NCI-H2171 (cell line): ENCODE data around the gene OXCT1.
"Not testable (repeated sequence)": the region's sequence is repeated elsewhere in the genome, so short reads cannot be mapped to it uniquely, and the experiment has no call there.

Source experiments
- DNase-seq: peaks from one replicate; lab custom pipeline; 2025; lab: John Stamatoyannopoulos, UW

The OXCT1 gene

DNA sequence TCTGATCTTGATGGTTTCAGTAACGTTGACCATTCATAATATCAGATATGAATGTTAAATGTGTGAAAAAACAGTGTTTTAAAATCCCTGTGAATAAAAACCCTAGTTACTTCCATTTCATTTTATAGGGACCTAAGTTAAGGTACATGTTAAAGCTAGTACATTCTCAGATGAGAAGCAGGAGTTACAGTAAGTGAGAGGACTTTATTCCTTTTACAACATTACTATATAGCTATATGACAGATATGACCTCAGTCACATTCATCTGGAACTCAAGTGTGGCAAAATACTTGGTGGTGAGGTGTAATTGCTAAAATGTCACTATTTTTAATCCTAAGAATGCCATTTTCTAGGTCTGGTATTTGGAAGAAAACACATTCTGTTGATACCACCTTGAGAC, 96.4 kb downstream of the OXCT1 start:
- no peak for DNase-seq

DNA sequence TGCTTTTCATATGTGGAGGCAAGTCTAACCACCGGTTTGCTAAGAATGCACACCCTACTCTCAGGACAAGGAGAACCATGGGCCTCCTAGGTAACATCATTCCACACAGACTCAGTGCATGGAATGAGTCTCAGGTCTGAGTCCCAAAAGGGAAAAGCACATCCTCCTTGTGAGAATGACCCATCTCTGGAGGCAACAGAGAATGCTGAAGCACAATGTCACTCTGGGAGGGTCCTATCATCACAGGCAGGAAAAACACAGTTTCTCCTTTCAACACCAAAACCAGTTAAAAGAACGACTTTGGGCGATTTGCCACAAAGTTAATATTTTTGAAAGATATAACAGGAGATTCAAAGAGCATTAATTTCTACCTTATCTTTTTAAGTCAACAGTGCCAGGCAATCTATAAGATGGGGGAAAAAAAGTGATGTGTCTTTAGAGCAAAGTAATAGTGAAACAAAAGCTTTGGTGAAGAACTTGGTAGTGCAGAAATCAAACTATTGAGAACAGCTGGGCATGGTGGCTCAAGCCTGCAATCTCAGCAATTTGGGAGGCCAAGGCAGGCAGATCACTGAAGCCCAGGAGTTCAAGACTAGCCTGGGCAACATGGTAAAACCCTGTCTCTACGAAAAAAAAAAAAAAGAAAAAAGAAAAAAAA, 97.3 kb downstream of the OXCT1 start:
- no peak for DNase-seq

DNA sequence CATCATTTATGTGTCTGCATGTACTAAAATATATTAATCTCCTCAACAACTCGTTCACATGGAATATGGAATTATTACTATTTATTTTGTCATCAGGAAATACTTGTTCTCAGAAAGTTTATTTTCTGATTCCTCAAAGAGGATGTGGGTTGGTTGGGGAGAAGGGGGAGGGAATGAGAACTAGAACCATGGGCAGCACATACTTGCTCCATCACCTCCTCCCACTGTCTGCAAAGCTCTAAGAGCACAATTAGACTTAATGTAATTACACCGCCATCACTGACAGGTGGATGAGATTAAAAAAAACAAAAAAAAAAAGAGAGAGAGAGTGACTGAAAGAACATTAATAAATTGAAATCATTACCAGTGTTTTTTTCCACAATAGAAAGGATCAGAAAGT, 98.2 kb downstream of the OXCT1 start:
- no peak for DNase-seq

DNA sequence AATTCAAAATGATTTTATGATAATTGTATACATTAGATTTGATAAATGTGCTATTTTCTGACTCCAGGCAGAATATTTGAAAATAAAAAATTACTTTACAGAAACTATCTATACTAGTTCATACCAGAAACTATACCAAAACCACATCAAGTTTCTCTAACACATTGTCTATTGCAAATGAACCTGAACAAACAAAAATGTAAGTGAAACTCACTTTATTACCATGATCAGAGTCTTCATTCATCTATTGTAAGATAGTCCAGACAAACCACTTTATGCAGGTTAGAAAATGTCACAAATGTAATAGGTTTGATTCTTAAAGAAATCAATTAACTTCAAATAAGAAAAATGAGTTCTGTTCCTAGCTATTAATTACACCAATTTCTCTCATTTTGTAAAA, 99.4 kb downstream of the OXCT1 start:
- no peak for DNase-seq

DNA sequence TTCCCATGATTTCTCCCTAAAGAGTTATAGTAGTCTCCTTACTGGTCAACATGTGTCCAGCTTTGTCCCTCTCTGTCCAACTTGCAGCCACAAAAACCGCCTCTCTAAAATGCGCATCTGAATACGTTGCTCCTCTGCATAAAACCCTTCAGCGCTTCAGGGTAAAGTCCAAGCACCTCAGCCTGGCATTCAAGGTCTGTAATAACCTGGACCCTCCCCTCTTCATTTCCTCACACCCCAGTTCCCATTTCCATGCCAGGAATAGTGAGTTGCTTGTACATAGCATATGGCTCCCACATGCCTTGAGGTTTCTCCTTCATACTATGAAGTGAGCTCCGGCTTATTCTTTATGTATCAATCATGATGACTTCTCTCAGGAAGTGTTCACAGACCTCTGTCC, 101.5 kb downstream of the OXCT1 start:
- DNase-seq, result no peak

DNA sequence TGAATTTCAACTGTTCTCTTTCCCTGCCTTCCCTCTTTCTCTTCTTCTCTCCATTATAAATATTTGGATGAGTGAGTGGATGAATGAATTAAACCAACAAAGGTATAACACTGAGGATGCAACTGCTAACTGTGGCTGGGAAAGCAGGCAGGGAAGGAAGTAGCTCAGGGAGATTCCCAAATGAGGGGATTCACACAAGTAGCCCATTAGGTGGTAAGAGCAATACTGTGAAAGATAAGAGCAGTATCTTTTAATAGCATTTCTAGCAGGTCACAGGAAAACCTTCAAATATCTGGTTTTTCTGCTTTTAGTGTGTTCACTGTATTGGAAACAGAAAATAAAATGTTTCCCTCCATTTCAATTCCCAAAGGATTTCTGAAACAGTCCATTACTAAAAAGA, 105.6 kb downstream of the OXCT1 start:
- no peak for DNase-seq

DNA sequence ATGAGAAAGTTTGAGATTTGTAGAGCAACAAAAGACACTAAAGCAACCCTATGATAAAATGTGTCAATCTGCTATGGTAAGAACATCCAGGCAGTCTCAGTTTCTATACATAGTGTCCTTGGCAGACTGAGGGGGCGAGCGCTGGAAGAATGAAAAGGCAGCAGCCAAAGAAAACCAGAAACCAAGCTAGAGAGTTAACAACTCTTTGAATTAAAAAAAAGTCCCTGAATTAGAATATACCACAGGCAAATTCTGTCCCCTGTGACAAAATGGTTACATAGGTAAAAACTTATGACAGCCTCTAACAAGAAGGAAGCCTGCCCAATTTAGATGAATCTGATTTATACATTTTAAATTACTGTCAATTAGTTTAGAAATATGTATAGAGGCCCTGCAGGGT, 106.7 kb downstream of the OXCT1 start:
- no peak for DNase-seq

DNA sequence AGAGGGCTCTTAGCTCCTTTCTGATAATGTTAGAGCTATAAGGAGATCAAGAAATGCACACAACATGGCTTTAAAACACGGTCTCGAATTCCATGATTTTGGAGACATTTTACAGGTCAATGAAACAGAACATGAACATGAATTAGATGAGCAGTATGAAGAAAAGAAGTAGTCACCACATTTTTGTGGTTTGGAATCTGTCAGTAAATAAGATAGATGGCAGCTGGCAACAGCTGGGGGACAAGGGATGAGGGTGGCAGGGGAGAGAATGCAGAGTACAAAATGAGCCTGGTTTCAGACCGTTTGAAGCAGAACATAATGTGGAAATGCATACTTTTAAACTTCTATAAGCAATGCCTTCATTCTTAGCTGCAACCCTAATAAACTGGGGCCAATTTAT, 107.1 kb downstream of the OXCT1 start:
- DNase-seq, result no peak

DNA sequence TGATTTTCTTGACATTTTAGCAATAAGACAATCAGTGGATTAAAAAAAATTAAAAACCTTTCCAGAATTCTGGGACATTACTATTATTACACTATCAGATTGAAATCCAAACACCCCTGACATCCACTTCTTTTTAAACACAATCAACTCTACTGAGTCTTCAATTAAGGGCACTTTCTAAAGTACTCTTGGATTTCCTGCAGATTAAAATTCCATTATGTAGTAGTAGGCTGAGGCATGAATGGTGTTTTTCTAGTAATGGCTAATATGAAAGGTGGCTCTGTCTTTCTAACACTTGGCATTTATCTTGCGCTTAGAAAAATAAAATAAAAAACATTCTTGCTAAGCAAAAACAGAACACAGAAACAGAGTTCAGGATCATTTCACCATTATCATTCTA, 107.8 kb downstream of the OXCT1 start:
- no peak for DNase-seq

DNA sequence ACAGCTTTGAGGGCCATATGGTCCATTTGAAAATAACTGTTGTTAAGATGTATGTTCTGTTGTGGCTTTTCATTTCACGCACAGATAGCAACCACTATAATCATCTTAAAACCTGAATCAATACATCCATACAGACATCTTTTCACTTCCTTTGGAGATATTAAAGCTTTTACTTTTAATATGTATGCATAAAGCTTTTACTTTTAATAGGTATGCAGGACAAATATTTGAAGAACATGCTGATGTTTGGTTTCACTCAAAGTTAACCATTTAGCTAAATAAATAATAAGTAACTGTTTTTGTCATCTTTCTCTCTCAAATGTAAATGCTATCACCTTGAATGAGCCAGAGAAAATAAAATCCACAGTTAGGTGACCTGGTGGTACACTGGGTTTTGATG, 108.6 kb downstream of the OXCT1 start:
- DNase-seq, result no peak

DNA sequence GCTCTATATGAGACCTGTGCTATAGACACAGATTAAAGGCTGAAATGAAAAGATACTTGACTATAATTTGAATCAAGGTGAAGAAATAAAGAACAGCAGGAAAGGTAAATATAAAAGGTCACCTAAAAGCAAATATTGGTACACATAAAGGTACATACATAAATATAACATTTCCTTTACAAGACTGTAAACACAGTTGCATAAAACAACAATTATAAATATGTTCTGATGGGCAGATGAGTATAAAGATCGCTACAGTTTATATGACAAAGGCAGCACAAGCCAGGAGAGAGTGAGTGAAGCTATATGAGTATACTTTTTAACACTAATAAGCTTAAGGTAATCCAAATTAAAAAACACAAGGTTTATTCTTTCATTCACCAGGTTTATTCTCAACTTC, 114.5 kb downstream of the OXCT1 start:
- no peak for DNase-seq

DNA sequence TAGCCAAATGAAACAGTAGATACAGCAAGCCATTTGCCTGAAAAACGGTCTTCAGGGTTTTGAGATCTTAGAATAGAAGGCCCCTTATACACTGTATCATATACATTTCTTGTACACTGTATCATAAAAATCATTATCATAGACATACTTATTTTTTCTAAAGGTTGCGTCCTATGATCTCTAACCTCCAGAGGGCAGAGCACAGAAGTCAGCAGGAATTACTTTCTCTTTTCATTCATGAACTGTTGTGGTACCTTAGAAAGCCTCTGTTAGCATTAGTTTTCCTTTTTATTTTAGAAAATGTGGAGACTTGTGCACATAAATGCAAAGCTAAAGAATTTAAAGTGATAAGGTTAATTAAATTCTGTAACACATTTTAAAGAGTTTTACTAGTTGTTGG, 115.4 kb downstream of the OXCT1 start:
- DNase-seq, result no peak

DNA sequence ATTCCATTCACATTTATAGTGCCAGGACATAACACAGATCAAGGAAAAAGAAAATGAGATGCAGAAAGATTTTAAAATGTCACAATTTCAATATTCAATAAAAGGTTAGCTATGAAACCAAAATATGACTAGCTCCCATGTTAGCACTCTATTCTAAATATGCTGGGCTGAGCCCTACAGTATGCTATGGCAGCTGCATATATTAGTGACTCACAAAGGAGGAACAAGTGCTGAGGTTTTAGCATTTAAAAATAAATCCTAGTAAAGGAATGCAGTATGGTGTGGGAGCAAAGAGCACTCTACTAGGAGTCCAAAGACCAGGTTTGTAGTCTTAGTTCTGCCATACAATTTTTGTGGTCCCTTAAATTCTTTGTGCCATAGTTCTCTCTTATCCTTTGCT, 118.4 kb downstream of the OXCT1 start:
- DNase-seq, result no peak

DNA sequence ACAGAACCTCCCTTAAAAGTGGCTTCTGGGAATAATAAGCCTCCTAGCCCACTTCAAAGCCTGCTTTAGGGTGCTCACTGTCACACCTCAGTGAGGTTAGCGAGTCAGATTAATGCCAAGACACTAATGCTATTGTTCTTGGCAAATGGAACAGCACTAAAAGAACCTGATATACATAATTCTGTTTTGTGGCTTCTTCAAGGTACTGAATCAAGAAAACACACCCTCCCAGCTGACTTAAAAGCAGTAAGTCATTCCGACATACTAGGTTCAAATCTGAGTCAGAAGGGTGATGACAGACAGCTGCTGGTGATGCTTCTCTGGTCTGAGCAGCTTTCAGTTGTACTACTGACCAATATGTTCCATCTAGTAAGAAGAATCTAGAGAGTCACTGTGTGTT, 121.6 kb downstream of the OXCT1 start:
- no peak for DNase-seq

DNA sequence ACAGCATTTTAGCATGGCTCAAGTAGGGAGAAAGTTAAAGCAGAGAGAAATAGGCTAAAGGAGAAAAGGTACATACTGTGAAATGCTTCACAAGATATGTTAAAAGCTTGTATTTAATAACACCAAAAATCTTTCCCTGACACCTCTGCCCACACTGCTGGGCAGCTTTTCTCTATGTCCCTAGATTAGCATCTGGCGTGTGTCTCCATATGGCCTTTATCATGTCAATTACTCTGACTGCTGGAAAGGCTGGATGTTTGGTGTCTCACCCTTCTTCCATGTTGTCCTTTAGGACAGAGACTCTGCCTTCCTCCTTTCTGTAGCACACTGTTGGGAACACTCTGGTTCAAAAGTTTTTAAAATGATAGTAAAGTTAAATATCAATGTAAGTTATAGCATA, 122.5 kb downstream of the OXCT1 start:
- DNase-seq, result no peak

DNA sequence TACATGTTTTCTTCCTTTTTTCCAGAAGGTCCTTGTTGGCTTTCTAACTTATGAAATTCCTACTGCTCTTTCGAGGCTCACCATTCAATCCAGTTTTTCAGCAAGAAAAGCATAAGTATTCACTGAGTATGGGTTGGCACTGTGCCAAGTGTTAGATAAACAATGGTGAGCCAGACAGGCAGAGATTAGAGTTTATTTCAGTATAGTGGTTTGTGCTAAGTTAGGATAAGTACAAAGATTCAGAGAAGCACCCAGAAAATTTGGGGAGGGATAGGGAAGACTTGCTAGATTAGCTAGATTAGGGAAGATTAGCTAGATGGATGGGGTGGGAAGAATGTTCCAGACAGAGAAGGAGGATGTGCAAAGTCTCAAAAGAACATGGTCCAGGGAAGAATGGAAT, 122.9 kb downstream of the OXCT1 start:
- DNase-seq, result peak; percentile 6

DNA sequence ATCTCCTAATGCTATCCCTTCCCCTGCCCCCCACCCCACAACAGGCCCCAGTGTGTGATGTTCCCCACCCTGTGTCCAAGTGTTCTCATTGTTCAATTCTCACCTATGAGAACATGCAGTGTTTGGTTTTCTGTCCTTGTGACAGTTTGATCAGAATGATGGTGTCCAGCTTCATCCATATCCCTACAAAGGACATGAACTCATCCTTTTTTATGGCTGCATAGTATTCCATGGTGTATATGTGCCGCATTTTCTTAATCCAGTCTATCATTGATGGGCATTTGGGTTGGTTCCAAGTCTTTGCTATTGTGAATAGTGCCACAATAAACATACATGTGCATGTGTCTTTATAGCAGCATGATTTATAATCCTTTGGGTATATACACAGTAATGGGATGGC, 127.6 kb downstream of the OXCT1 start:
- DNase-seq, result not testable (repeated sequence)

DNA sequence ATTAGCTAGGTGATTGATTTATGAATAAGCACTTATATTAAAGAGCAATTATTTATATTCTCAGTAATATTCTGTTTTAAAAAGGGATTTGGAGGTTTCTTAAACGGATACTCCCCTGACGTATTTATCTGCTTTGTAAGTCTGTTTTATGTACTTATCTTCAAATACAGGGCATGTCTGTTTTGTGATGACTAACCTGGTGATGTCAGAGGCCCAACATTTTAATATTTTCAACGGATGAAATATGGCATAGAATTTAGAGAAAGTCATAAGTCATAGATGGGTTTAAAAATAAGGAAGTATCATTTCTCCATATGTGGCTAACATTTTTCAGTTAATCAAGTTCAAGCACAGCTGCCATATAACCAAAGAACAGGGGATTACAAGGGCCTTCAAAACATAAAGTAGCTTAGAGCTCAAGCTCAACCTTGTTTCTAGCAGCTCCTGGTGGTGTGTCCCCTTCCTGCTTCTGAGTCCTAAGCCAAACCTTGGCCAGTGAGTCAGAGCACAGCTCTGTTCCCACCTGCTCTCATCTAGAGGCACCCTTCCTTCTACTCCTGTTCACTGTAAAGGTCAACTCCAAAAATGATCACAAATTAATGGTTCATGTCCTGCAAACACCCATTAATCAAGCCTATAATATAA, 131.4 kb downstream of the OXCT1 start:
- DNase-seq, result no peak

DNA sequence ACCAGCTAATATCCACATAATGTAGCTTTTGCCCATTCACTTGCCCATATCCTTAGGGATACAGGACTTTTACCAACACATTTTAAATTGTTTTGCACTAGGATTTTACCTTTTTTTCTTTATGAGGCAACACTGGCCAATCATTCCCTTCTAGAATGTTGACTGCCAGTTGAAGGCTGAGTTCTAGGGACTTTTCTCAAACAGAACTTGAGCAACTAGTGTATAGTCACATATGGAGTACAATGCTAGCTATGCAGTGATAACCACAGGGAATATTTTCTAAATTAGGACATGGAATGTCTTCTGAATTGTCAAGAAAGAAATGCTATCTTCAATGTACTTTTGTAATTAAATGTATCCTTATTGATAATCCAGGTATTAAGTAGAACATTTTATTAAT, 133.6 kb downstream of the OXCT1 start:
- no peak for DNase-seq

DNA sequence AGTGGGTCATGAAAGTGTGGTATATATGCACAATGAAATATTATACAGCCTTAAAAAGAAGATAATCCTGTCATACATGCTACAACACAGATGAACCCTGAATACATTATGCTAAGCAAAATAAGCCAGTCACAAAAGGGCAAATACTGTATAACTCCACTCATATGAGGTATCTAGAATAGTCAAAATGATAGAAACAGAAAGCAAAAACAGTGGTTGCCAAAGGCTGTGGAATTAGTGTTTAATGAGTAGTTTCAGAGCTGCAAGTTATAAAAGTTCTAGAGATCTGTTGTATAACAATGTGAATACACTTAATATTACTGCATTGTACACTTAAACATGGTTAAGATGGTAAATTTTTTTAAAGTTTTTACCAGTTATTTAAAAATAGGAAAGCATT, 135.0 kb downstream of the OXCT1 start:
- DNase-seq, result no peak

DNA sequence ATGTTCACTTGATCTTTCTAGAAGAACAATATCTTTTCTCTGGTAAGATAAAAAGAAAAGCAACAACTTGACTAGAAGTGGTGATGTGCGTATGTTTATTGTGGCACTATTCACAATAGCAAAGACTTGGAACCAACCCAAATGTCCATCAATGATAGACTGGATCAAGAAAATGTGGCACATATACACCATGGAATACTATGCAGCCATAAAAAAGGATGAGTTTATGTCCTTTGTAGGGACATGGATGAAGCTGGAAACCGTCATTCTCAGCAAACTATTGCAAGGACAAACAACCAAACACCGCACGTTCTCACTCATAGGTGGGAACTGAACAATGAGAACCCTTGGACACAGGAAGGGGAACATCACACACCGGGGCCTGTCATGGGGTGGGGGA, 140.8 kb downstream of the OXCT1 start:
- not testable (repeated sequence) for DNase-seq

DNA sequence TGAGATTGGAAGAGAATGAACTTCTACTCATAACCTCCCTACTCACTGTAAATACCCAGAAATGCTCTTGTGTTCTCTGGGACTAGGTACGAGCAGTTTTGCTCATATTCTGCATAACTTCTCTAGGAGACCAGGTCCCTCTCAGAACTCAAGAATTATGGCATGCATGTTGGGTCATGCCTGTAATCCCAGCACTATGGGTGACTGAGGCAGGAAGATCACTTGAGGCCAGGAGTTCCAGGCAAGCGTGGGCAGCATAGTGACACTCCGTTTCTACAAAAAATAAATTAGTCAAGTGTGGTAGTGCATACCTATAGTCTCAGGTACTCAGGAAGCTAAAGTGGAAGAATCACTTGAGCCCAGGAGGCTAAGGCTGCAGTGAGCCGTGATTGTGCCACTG, 141.9 kb downstream of the OXCT1 start:
- no peak for DNase-seq

DNA sequence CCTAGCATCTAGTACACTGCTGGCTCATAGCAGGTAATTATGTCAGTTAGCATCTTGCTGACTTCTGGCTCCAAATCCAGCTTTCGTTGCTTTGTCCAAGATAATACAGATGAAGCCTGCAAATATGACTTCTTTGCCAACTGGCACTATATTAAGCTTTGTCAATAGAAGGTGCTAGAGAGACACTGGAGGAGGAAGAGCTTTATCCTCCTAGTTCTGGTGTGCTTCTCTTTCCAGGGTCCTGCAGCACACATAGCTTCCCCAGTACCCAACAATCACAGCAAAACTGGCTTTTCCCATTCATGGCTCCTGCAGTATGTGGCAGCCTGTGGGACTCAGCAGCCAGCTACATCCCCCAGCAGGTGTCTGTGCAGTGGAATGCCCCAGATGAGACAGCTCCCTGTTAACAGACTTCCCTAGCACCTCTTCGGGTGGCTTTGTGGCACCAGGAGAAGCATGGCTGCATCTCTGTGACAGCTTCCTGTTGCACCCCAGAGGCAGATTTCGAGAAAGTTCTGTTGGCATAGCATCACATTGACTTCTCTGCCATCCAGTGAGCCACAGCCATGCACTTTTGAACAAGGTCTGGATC, 147.8 kb downstream of the OXCT1 start:
- DNase-seq, result no peak

DNA sequence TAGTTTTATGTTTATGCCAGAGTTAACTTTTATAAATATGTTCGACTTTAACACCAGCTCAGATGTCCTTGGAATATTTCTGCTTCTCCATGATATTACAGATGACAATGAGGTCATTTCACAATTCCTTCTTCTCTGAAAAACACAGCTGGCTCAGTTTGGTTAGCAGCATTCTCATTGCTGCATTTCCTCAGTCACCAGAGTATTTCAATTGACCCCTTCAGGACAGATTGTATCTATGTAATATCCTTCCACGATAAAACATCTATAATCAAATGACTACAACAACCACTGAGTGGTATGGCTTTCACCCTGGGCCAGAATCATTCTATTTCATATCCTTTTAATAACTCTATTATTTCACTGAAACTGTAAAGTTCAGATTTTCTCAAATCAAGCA, 148.7 kb downstream of the OXCT1 start:
- DNase-seq, result no peak
